ENCODE results near the gene PSTPIP2. TPM values are rescaled to one million over a fixed set of nuclear protein-coding genes. Genes with fewer than 3 reads are reported as not detected.

Gene PSTPIP2
- total and polyA plus RNA-seq, 2 of the 8 experiments (the other 6 are each of a cell fraction or from before 2014, with no cell fraction given) = 1.8 to 2.4 TPM

GRCh38 chr18:46053368-46054095, 18.5 kb downstream of the PSTPIP2 start:
- no peak overlapping the region for H4K91ac ChIP-seq (replicated peaks; ENCODE audit: insufficient read length, low read length)
- ChIA-PET CTCF (ENCODE audit: partially characterized antibody) (interaction anchor here (0.9 kb wide), 1 partner anchor 20 kb away, joined by 3 read pairs; no protein-coding TSS in a partner anchor), POLR2A (ENCODE audit: partially characterized antibody) (interaction anchor here (1.4 kb wide), 1 partner anchor 8 kb away, joined by 3 read pairs; no protein-coding TSS in a partner anchor)
- H3K27ac ChIP-seq (ENCODE audit: low read depth, low read length) = no peak overlapping the region
- DNase-seq (ENCODE audit: low read depth in 1 of 2, low spot score in 2 of 2) (no peak), FAIRE-seq (no peak)
- H3K56ac ChIP-seq (replicated peaks; ENCODE audit: insufficient read length, low read depth, low read length) = no peak overlapping the region
- no peaks in the 10 kb centered on the region for H3K23me2 ChIP-seq (ENCODE audit: low read depth, low read length)
- no peak overlapping the region for H4K5ac ChIP-seq (ENCODE audit: insufficient read length, low read depth, low read length)
- H3K18ac ChIP-seq (ENCODE audit: extremely low read depth, low read length) = no peak overlapping the region
- H3K23ac ChIP-seq (ENCODE audit: insufficient read length) = no peak overlapping the region
- H2BK20ac ChIP-seq (ENCODE audit: low read length) = no peak overlapping the region
- H3K9me3 ChIP-seq (ENCODE audit: insufficient read depth in 2 of 2, low read depth in 1 of 2, low read length in 1 of 2) = no peaks in the 10 kb centered on the region
- no peaks in the 10 kb centered on the region for H3K27me3 ChIP-seq (replicated peaks in 1 of 4; ENCODE audit: control insufficient read depth in 3 of 4, extremely low read depth in 1 of 4, insufficient read depth in 3 of 4, low read length in 3 of 4)
- no peaks in the 10 kb centered on the region for H3K79me1 ChIP-seq (ENCODE audit: low read depth, low read length)
- H3K4me2 ChIP-seq (ENCODE audit: insufficient read depth in 1 of 2, low read depth in 2 of 2, low read length in 2 of 2) = no peak overlapping the region
- no peak overlapping the region for H3K4me3 ChIP-seq (ENCODE audit: extremely low read depth in 1 of 4, insufficient read depth in 2 of 4, low read depth in 3 of 4, low read length in 4 of 4)
- no peaks in the 10 kb centered on the region for H3K4me1 ChIP-seq (replicated peaks in 1 of 4; ENCODE audit: control insufficient read depth in 3 of 4, insufficient read depth in 4 of 4, low read length in 3 of 4)
- H3K14ac ChIP-seq (ENCODE audit: insufficient read length) = no peak overlapping the region
- H2BK12ac ChIP-seq (ENCODE audit: low read depth, low read length) = no peak overlapping the region
- H4K20me1 ChIP-seq (replicated peaks in 1 of 2; ENCODE audit: control insufficient read depth in 1 of 2, insufficient read depth in 2 of 2, low read length in 2 of 2) = no peaks in the 10 kb centered on the region
- 88% methylated on average over 6 of the region's 6 CpGs; no CpG with 5 or more reads in 1 of the 2 experiments for WGBS, 2 experiments (ENCODE audit: extremely low coverage in 1 of 2, insufficient coverage in 1 of 2, insufficient read length in 1 of 2, insufficient replicate concordance in 2 of 2, low coverage in 1 of 2, low lambda C conversion rate in 2 of 2, missing lambda C conversion rate in 1 of 2)
- no peak overlapping the region for H4K8ac ChIP-seq (ENCODE audit: extremely low read depth, insufficient read depth, low read length)
- no peak overlapping the region for H3K4ac ChIP-seq (replicated peaks; ENCODE audit: insufficient read length, low read depth, low read length)
- no peak overlapping the region for H2AK5ac ChIP-seq (ENCODE audit: low read depth, low read length)
- H2BK15ac ChIP-seq (ENCODE audit: low read length) = no peak overlapping the region
- H2BK5ac ChIP-seq (ENCODE audit: low read depth, low read length) = no peak overlapping the region
- H3K9ac ChIP-seq (replicated peaks in 1 of 4; ENCODE audit: extremely low read depth in 1 of 4, low read depth in 3 of 4, low read length in 3 of 4) = no peak overlapping the region
- no peak for TF ChIP-seq GABPA (IDR thresholded peaks at IDR 0.05; ENCODE audit: borderline replicate concordance, insufficient read depth, low read length)
- no peak for TF ChIP-seq KDM1A (IDR thresholded peaks at IDR 0.05; ENCODE audit: borderline replicate concordance, low read length)
- TF ChIP-seq CHD1 (IDR thresholded peaks at IDR 0.05; ENCODE audit: low read depth, low read length) = no peak
- TF ChIP-seq RXRA (IDR thresholded peaks at IDR 0.05; ENCODE audit: insufficient read depth, low read depth, low read length) = no peak
- TF ChIP-seq ASH2L (IDR thresholded peaks at IDR 0.05; ENCODE audit: low read length) = no peak
- TF ChIP-seq CBX8 (IDR thresholded peaks at IDR 0.05; ENCODE audit: borderline replicate concordance, low read depth, low read length) = no peak
- no peak for TF ChIP-seq TCF12 (IDR thresholded peaks at IDR 0.05; ENCODE audit: low read depth, low read length)
- no peak for TF ChIP-seq RBBP5 (IDR thresholded peaks at IDR 0.05; ENCODE audit: borderline replicate concordance, low read depth, low read length)
- no peak for TF ChIP-seq SP1 (IDR thresholded peaks at IDR 0.05; ENCODE audit: low read depth, low read length)
- TF ChIP-seq RNF2 (IDR thresholded peaks at IDR 0.05; ENCODE audit: borderline replicate concordance, low read depth, low read length, missing control alignments, poor library complexity, severe bottlenecking) = no peak
- TF ChIP-seq TEAD4 (IDR thresholded peaks at IDR 0.05; ENCODE audit: low read depth, low read length) = no peak
- no peak for TF ChIP-seq JUND (IDR thresholded peaks at IDR 0.05; ENCODE audit: low read length)
- TF ChIP-seq GTF2F1 (IDR thresholded peaks at IDR 0.05; ENCODE audit: borderline replicate concordance, low read depth, low read length) = no peak
- no peaks in the 10 kb centered on the region for H3K79me2 ChIP-seq (ENCODE audit: control insufficient read depth in 1 of 2, insufficient read depth in 2 of 2, low read length in 2 of 2)
- H2BK120ac ChIP-seq (replicated peaks; ENCODE audit: low read depth, low read length) = no peak overlapping the region
- H2AFZ ChIP-seq (ENCODE audit: low read length) = no peak overlapping the region
- H3K36me3 ChIP-seq (ENCODE audit: control insufficient read depth in 2 of 4, insufficient read depth in 4 of 4, low read length in 3 of 4) = no peaks in the 10 kb centered on the region
